Measurements from ENCODE around the gene RPS25.

- TF ChIP-seq EZH2phosphoT487 (IDR thresholded peaks at IDR 0.05; ENCODE audit: insufficient read depth, low read depth), result no peak
- no peak for TF ChIP-seq EZH2 (IDR thresholded peaks at IDR 0.05; ENCODE audit: insufficient read depth, poor library complexity, severe bottlenecking)
Observed at GRCh38 chr11:119034813-119035212, 16.7 kb upstream of the RPS25 start.

All from GM23248 (cell line).